Colonic mucosa (tissue), 4 donors: Measurements from ENCODE around the gene EEF1A2. TPM values are rescaled to one million over a fixed set of nuclear protein-coding genes. Genes with fewer than 3 reads are reported as not detected.

ENCODE experiments used
- DNase-seq: peaks from one replicate; pipeline ENCODE4 v3.0.0-alpha.2; 2020
- H3K27ac ChIP-seq: fragments of 200-600 bp; one replicate; pipeline ENCODE4 v1.8.0; 2021
- H3K27me3 ChIP-seq: fragments of 200-600 bp; one replicate; pipeline ENCODE4 v1.8.0; 2021
- H3K36me3 ChIP-seq: fragments of 200-600 bp; one replicate; pipeline ENCODE4 v1.8.0; 2021
- H3K4me1 ChIP-seq: fragments of 200-600 bp; one replicate; pipeline ENCODE4 v1.8.0; 2021; ENCODE audit warnings: mild to moderate bottlenecking
- H3K4me3 ChIP-seq: fragments of 200-600 bp; one replicate; pipeline ENCODE4 v1.8.0; 2021
- H3K9ac ChIP-seq, 2 donors: one replicate each; pipeline ENCODE4 v1.7.0; 2013; ENCODE audit warnings: control low read depth in 2 of 2, low read depth in 2 of 2, low read length in 2 of 2
- H3K9me3 ChIP-seq: fragments of 200-600 bp; one replicate; pipeline ENCODE4 v1.8.0; 2021
- CTCF ChIP-seq: fragments of 200-600 bp; IDR thresholded peaks from one replicate; pipeline ENCODE4 v1.8.0; 2022; ENCODE audit warnings: antibody characterized with exemption, mild to moderate bottlenecking
- intact Hi-C: fragments of 100-400 bp; cut with DNase I; formaldehyde crosslinking; loops from one replicate; pipeline ENCODE4 v1.14.1; 2022
- total RNA-seq, 2 donors: library from RNA; stranded (reverse); fragmentation: NEBNext Ultra II Directional in 1 of 2; extraction: Animal tissue kit (Norgen Biotek cat#: 25700) in 1 of 2; gene quantifications; one replicate each; pipeline ENCODE4 v1.2.1, GENCODE V29; 2021
- donor health status: healthy.
- donor health status: DM: no; HTN: no; CAD: no.
- donor health status: DM: no; HTN: no; CAD: no.

EEF1A2 gene
- total RNA-seq, 2 donors from 2014 or later: 1.5 to 3.2 TPM

GRCh38 chr20:63536997-63537524 lies 38.2 kb upstream of the EEF1A2 start, which contains the start of gene PTK6:
Gene PTK6 (minus strand): TSS chr20:63537376. CDS start chr20:63537314, 62 bp downstream.
- Histone ChIP-seq H3K4me1 (peaks cover 12% of the 10 kb centered on the region), H3K27ac (peak within 1 kb of the TSS; percentile 98), H3K36me3 (no peaks in the 10 kb centered on the region), H3K27me3 (no peaks in the 10 kb centered on the region), H3K4me3 (peak within 1 kb of the TSS; percentile 45), H3K9me3 (no peaks in the 10 kb centered on the region), H3K9ac (peak within 1 kb of the TSS; percentile 91 to 99)
- no peak for TF ChIP-seq CTCF
- intact Hi-C loops: loop anchor here (10.0 kb wide), 1 partner anchor 438 kb away; the partner anchor contains the start of gene SAMD10
- DNase-seq: peak; percentile 88

- no peaks in the 10 kb centered on the region for H3K9me3 ChIP-seq
- intact Hi-C loops: loop anchor here (10.0 kb wide), 1 partner anchor 438 kb away; the partner anchor contains the start of gene SAMD10
- H3K27ac ChIP-seq: peak overlapping the region; percentile 98
- no peak for TF ChIP-seq CTCF
- no peaks in the 10 kb centered on the region for H3K36me3 ChIP-seq
- peak; percentile 49 for DNase-seq
- peak overlapping the region; percentile 81 to 99 for H3K9ac ChIP-seq
- peaks cover 16% of the 10 kb centered on the region for H3K4me1 ChIP-seq
- H3K27me3 ChIP-seq: no peaks in the 10 kb centered on the region
- peak overlapping the region; percentile 45 for H3K4me3 ChIP-seq
These were observed 37.5 kb upstream of the EEF1A2 start for GRCh38 chr20:63536241-63536977.

GRCh38 chr20:63534831-63535651 lies 36.2 kb upstream of the EEF1A2 start:
- peak; percentile 87 for DNase-seq
- Histone ChIP-seq H3K4me3 (peak overlapping the region; percentile 13), H3K4me1 (peaks cover 16% of the 10 kb centered on the region), H3K9ac (peak overlapping the region; percentile 64 to 73), H3K27ac (peak overlapping the region; percentile 59), H3K36me3 (no peaks in the 10 kb centered on the region), H3K27me3 (no peaks in the 10 kb centered on the region), H3K9me3 (no peaks in the 10 kb centered on the region)
- intact Hi-C loops: loop anchor here (10.0 kb wide), 1 partner anchor 440 kb away; the partner anchor contains the start of gene SAMD10
- no peak for TF ChIP-seq CTCF

GRCh38 chr20:63534427-63534830 lies 35.5 kb upstream of the EEF1A2 start:
- intact Hi-C loops: loop anchor here (10.0 kb wide), 1 partner anchor 440 kb away; the partner anchor contains the start of gene SAMD10
- H3K4me3 ChIP-seq: no peak overlapping the region
- H3K9me3 ChIP-seq: no peaks in the 10 kb centered on the region
- no peak for TF ChIP-seq CTCF
- peak overlapping the region; percentile 64 to 73 for H3K9ac ChIP-seq
- no peak for DNase-seq
- peaks cover 16% of the 10 kb centered on the region for H3K4me1 ChIP-seq
- peak overlapping the region; percentile 59 for H3K27ac ChIP-seq
- no peaks in the 10 kb centered on the region for H3K27me3 ChIP-seq
- H3K36me3 ChIP-seq: no peaks in the 10 kb centered on the region

- DNase-seq: peak; percentile 85
- Histone ChIP-seq H3K27ac (peak overlapping the region; percentile 59), H3K36me3 (no peaks in the 10 kb centered on the region), H3K9ac (peak overlapping the region; percentile 64 to 73), H3K4me1 (peaks cover 12% of the 10 kb centered on the region), H3K27me3 (no peaks in the 10 kb centered on the region), H3K4me3 (no peak overlapping the region), H3K9me3 (no peaks in the 10 kb centered on the region)
- intact Hi-C loops: loop anchor here (10.0 kb wide), 1 partner anchor 441 kb away; the partner anchor contains the start of gene SAMD10
- no peak for TF ChIP-seq CTCF
These were observed 35.0 kb upstream of the EEF1A2 start for GRCh38 chr20:63533871-63534393.
